ENCODE measurements around the gene NUP54.

GRCh38 chr4:76096076-76096475 lies 52.1 kb downstream of the NUP54 start:
- TF ChIP-seq CTCF (IDR thresholded peaks at IDR 0.05), result no peak
- TF ChIP-seq POLR2A (IDR thresholded peaks at IDR 0.05), result no peak
- no peak for TF ChIP-seq POLR2AphosphoS5 (IDR thresholded peaks at IDR 0.05)
- no peak for TF ChIP-seq EP300 (IDR thresholded peaks at IDR 0.05)
